Osteocyte (in vitro differentiated cells): ENCODE results near the gene OSBP2. TPM values are rescaled to one million over a fixed set of nuclear protein-coding genes. Genes with fewer than 3 reads are reported as not detected.

ENCODE experiments used
- DNase-seq: peaks from one replicate; pipeline ENCODE4 v3.0.0; 2021; ENCODE audit warnings: mixed read lengths; ENCODE audit not compliant: unreplicated experiment; ENCODE audit errors: extremely low spot score
- H3K27ac Mint-ChIP-seq: one replicate; pipeline ENCODE4 v1.8.0; 2021; ENCODE audit warnings: mild to moderate bottlenecking, mixed read lengths; ENCODE audit not compliant: unreplicated experiment
- H3K27me3 Mint-ChIP-seq: one replicate; pipeline ENCODE4 v1.8.0; 2021; ENCODE audit warnings: mixed read lengths; ENCODE audit not compliant: unreplicated experiment
- H3K36me3 Mint-ChIP-seq: one replicate; pipeline ENCODE4 v1.8.0; 2021; ENCODE audit warnings: mixed read lengths; ENCODE audit not compliant: unreplicated experiment
- H3K4me1 Mint-ChIP-seq: one replicate; pipeline ENCODE4 v1.8.0; 2021; ENCODE audit warnings: mixed read lengths; ENCODE audit not compliant: unreplicated experiment
- H3K4me3 Mint-ChIP-seq: one replicate; pipeline ENCODE4 v1.8.0; 2021; ENCODE audit warnings: mild to moderate bottlenecking, moderate library complexity, mixed read lengths; ENCODE audit not compliant: unreplicated experiment
- H3K9me3 Mint-ChIP-seq: one replicate; pipeline ENCODE4 v1.8.0; 2021; ENCODE audit warnings: mixed read lengths; ENCODE audit not compliant: unreplicated experiment
- CTCF ChIP-seq: fragments of 200-600 bp; sonication (generic); IDR thresholded peaks from 2 replicates; pipeline ENCODE4 v1.5.0; 2021; ENCODE audit warnings: antibody characterized with exemption, mild to moderate bottlenecking, moderate library complexity
- total RNA-seq: library from RNA; stranded (reverse); gene quantifications from 2 replicates; pipeline ENCODE4 v1.2.1, GENCODE V29; 2021

The OSBP2 gene
- total RNA-seq, 1 donor from 2014 or later: 3.8 TPM

DNA sequence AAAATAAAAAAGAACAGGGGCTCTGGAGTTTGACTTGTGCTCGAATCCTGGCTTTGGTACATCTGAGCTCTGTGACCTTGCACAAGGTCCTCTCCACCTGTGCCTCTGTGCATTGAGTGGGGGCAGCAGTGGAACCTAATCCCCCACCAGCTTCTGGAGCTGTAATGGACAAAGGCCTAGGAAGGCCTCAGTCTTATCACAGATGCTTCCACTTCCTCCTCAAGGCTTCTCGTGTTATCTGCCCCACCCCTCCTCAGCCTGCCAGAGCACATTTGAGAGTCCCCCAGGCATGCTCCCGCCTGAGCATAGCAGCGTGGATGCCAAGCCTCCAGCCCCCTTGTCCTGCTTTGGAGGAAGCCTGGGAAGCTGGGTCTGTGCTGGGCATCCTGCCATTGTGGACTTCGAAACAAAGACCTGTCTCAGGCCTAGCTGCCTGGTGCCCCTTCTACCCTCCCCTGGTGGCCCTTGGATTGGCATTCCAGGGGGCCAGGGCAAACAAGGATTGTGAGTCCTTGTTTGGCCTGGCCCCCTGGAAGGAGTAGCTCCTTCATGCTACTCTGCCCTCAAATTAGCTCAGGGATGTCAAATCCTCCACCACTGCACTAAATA, 44.1 kb upstream of the OSBP2 start:
- H3K4me1 Mint-ChIP-seq: peaks cover 12% of the 10 kb centered on the region
- no peaks in the 10 kb centered on the region for H3K9me3 Mint-ChIP-seq
- DNase-seq: no peak
- H3K36me3 Mint-ChIP-seq: peaks cover 5% of the 10 kb centered on the region
- TF ChIP-seq CTCF: no peak
- no peak overlapping the region for H3K4me3 Mint-ChIP-seq
- H3K27ac Mint-ChIP-seq: no peak overlapping the region
- no peaks in the 10 kb centered on the region for H3K27me3 Mint-ChIP-seq

DNA sequence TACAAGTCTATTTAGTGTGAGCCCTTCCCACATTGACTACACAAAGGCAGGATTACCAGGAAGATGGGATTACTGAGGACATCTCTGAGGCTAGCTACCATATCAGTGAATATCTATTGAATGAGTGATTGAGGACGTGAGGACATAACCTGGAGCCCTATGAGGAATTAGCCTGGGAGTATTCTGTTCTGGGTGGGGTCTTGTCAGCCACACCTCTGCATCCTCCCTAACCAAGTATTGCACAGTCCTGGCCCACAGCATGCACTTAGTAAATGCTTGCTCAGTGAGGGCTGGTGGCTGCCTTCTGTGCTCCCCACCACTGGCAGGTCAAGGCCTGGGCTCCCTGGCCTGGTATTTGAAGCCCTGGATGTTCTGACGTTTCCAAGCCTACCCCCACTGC, 41.8 kb upstream of the OSBP2 start:
- Mint-ChIP-seq H3K27ac (no peak overlapping the region), H3K4me3 (no peak overlapping the region), H3K36me3 (peaks cover 4% of the 10 kb centered on the region), H3K9me3 (no peaks in the 10 kb centered on the region), H3K27me3 (no peaks in the 10 kb centered on the region), H3K4me1 (peaks cover 13% of the 10 kb centered on the region)
- DNase-seq: no peak
- no peak for TF ChIP-seq CTCF

DNA sequence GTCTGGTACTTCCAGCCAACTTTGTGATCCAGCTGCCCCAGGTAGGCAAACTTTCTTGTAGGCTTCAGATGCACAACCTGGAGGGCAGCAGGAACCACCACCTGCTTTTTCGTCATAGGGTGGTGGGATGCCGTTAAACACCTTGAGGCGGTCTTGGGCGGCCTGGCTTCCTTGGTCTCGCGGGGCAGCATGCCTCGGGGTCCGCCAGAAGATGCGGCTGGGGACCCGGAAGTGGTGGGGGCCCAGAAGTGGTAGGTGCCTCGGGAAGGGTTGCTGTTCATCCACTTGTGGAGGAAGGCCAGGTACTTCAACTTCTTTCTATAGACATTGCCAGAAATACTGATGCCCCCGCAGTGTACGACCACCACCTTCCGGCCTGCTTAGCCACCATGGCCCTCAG, 40.3 kb upstream of the OSBP2 start:
- DNase-seq: no peak
- Mint-ChIP-seq H3K9me3 (no peaks in the 10 kb centered on the region), H3K36me3 (no peaks in the 10 kb centered on the region), H3K4me1 (peaks cover 8% of the 10 kb centered on the region), H3K27ac (no peak overlapping the region), H3K4me3 (no peak overlapping the region), H3K27me3 (no peaks in the 10 kb centered on the region)
- no peak for TF ChIP-seq CTCF

DNA sequence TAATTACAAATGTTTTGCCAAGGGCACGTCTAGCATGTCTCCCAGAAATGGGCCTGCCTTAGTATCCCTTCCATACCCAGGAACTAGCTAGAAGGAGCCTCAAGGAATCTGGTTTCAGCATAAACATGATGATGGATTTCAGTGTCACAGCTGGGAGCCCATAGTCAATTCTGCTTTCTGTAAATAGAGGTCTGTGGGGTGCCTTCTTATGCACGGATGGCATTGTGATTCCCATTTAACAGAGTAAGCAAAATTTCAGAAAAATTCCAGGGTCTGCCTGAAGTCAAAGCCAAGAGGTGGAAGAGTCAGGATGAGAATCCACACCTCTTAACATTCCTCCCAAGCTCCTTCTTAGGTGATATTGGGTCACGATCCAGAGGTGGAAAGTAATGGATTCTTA, 39.1 kb upstream of the OSBP2 start:
- H3K27ac Mint-ChIP-seq: peak overlapping the region; percentile 18

DNA sequence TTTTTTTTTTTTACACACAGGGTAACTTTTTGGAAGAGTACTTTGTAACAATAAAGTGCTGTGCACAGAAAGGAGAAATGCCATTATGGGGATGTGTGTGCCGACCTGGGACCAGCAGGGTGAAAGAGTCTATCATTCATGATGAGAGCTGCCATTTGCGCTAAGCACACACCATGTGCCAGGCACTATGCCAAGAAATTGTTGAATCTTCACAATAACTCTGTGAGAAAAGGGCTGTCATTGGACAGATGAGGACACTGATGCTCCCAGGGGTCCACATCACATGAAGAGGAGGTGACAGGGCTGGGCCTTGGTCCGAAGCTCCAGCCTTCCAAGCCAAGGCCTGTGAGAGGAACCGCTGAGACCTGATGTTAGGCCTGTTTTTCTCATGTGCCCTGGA, 32.6 kb upstream of the OSBP2 start:
- H3K9me3 Mint-ChIP-seq: no peaks in the 10 kb centered on the region
- H3K27ac Mint-ChIP-seq: no peak overlapping the region
- H3K4me1 Mint-ChIP-seq: peaks cover 9% of the 10 kb centered on the region
- H3K4me3 Mint-ChIP-seq: no peak overlapping the region
- no peaks in the 10 kb centered on the region for H3K27me3 Mint-ChIP-seq
- H3K36me3 Mint-ChIP-seq: peaks cover 30% of the 10 kb centered on the region
- no peak for DNase-seq
- TF ChIP-seq CTCF: no peak

More for the DNA sequence above, 39.1 kb upstream of the OSBP2 start:
- no peak for DNase-seq
- Mint-ChIP-seq H3K4me1 (peaks cover 11% of the 10 kb centered on the region), H3K9me3 (no peaks in the 10 kb centered on the region), H3K27me3 (no peaks in the 10 kb centered on the region), H3K4me3 (no peak overlapping the region), H3K36me3 (peaks cover 8% of the 10 kb centered on the region)
- TF ChIP-seq CTCF: no peak
